Measurements from ENCODE around the gene PCDH1.

PCDH1 gene

GRCh38 chr5:141807329-141807728, 70.9 kb downstream of the PCDH1 start:
- Histone ChIP-seq H3K4me1 (ENCODE audit: insufficient read depth, low read length, severe bottlenecking) (no peaks in the 10 kb centered on the region), H3K9me2 (ENCODE audit: low read depth, low read length) (no peaks in the 10 kb centered on the region), H3K79me2 (ENCODE audit: insufficient read depth, low read length) (no peaks in the 10 kb centered on the region), H4K20me1 (ENCODE audit: insufficient read depth, low read length) (no peaks in the 10 kb centered on the region), H3K4me3 (ENCODE audit: low read depth, low read length, poor library complexity, severe bottlenecking) (no peak overlapping the region), H3K27ac (ENCODE audit: low read depth, low read length, poor library complexity, severe bottlenecking) (no peak overlapping the region), H3K9me3 (ENCODE audit: low read length) (no peaks in the 10 kb centered on the region), H3K27me3 (ENCODE audit: insufficient read depth, low read length) (no peaks in the 10 kb centered on the region), H3F3A (ENCODE audit: insufficient read depth, low read length) (no peaks in the 10 kb centered on the region), H3K4me2 (ENCODE audit: low read length) (no peak overlapping the region), H3K9ac (ENCODE audit: low read length) (no peak overlapping the region), H3K36me3 (ENCODE audit: insufficient read depth, low read length) (no peaks in the 10 kb centered on the region), H2AFZ (ENCODE audit: low read length) (no peak overlapping the region)
- TF ChIP-seq EZH2 (IDR thresholded peaks at IDR 0.05; ENCODE audit: borderline replicate concordance, low read length) (no peak), CTCF (IDR thresholded peaks at IDR 0.05; ENCODE audit: low read length) (no peak)

GRCh38 chr5:141806626-141807025, 71.6 kb downstream of the PCDH1 start:
- Histone ChIP-seq H3K4me2 (ENCODE audit: low read length) (no peak overlapping the region), H3K4me1 (ENCODE audit: insufficient read depth, low read length, severe bottlenecking) (no peaks in the 10 kb centered on the region), H4K20me1 (ENCODE audit: insufficient read depth, low read length) (no peaks in the 10 kb centered on the region), H3K9me3 (ENCODE audit: low read length) (no peaks in the 10 kb centered on the region), H3K9ac (ENCODE audit: low read length) (no peak overlapping the region), H3K4me3 (ENCODE audit: low read depth, low read length, poor library complexity, severe bottlenecking) (no peak overlapping the region), H3F3A (ENCODE audit: insufficient read depth, low read length) (no peaks in the 10 kb centered on the region), H3K36me3 (ENCODE audit: insufficient read depth, low read length) (no peaks in the 10 kb centered on the region), H3K27ac (ENCODE audit: low read depth, low read length, poor library complexity, severe bottlenecking) (no peak overlapping the region), H3K27me3 (ENCODE audit: insufficient read depth, low read length) (no peaks in the 10 kb centered on the region), H2AFZ (ENCODE audit: low read length) (no peak overlapping the region), H3K9me2 (ENCODE audit: low read depth, low read length) (no peaks in the 10 kb centered on the region), H3K79me2 (ENCODE audit: insufficient read depth, low read length) (no peaks in the 10 kb centered on the region)
- TF ChIP-seq EZH2 (IDR thresholded peaks at IDR 0.05; ENCODE audit: borderline replicate concordance, low read length), result no peak
- TF ChIP-seq CTCF (IDR thresholded peaks at IDR 0.05; ENCODE audit: low read length), result no peak

- Histone ChIP-seq H3K9me2 (ENCODE audit: low read depth, low read length) (no peaks in the 10 kb centered on the region), H3K4me1 (ENCODE audit: insufficient read depth, low read length, severe bottlenecking) (no peaks in the 10 kb centered on the region), H3K79me2 (ENCODE audit: insufficient read depth, low read length) (no peaks in the 10 kb centered on the region), H3K4me3 (ENCODE audit: low read depth, low read length, poor library complexity, severe bottlenecking) (no peak overlapping the region), H3K27me3 (ENCODE audit: insufficient read depth, low read length) (no peaks in the 10 kb centered on the region), H3K4me2 (ENCODE audit: low read length) (no peak overlapping the region), H3F3A (ENCODE audit: insufficient read depth, low read length) (no peaks in the 10 kb centered on the region), H2AFZ (ENCODE audit: low read length) (no peak overlapping the region), H3K36me3 (ENCODE audit: insufficient read depth, low read length) (no peaks in the 10 kb centered on the region), H3K9me3 (ENCODE audit: low read length) (no peaks in the 10 kb centered on the region), H4K20me1 (ENCODE audit: insufficient read depth, low read length) (no peaks in the 10 kb centered on the region), H3K9ac (ENCODE audit: low read length) (no peak overlapping the region), H3K27ac (ENCODE audit: low read depth, low read length, poor library complexity, severe bottlenecking) (no peak overlapping the region)
- TF ChIP-seq EZH2 (IDR thresholded peaks at IDR 0.05; ENCODE audit: borderline replicate concordance, low read length), result no peak
- TF ChIP-seq CTCF (IDR thresholded peaks at IDR 0.05; ENCODE audit: low read length), result no peak
Measured at GRCh38 chr5:141805874-141806595, 72.2 kb downstream of the PCDH1 start.

Measured in OCI-LY1 (cell line).